ENCODE data around the gene UPP1.

GRCh38 chr7:48063985-48064384 is 25.1 kb upstream of the UPP1 start:
- TF ChIP-seq CTCF (conservative IDR thresholded peaks at IDR 0.05; ENCODE audit: low read depth, low read length) (no peak), EZH2 (IDR thresholded peaks at IDR 0.05; ENCODE audit: low read length, unreplicated experiment) (no peak)

All from PC-3 (cell line).